MM.1S (cell line): ENCODE measurements around the gene FAM114A1.
A peak's percentile ranks its signal among the peaks of the same experiment; 100 is the strongest.

ENCODE experiments used
- CTCF ChIP-seq: fragments of 300-600 bp; sonication (generic); IDR thresholded peaks from 2 replicates; pipeline ENCODE4 v1.5.1; 2016; ENCODE audit warnings: antibody characterized with exemption, low read length, mixed read lengths
- EZH2 ChIP-seq: fragments of 300-600 bp; sonication (generic); optimal IDR thresholded peaks from 2 replicates; pipeline ENCODE3; 2017; ENCODE audit warnings: low read depth, mild to moderate bottlenecking, antibody characterized with exemption, low read length, mixed read lengths
- EZH2phosphoT487 ChIP-seq: fragments of 300-600 bp; sonication (generic); IDR thresholded peaks from 2 replicates; pipeline ENCODE4 v1.6.1; 2018; ENCODE audit warnings: antibody characterized with exemption, low read length

DNA sequence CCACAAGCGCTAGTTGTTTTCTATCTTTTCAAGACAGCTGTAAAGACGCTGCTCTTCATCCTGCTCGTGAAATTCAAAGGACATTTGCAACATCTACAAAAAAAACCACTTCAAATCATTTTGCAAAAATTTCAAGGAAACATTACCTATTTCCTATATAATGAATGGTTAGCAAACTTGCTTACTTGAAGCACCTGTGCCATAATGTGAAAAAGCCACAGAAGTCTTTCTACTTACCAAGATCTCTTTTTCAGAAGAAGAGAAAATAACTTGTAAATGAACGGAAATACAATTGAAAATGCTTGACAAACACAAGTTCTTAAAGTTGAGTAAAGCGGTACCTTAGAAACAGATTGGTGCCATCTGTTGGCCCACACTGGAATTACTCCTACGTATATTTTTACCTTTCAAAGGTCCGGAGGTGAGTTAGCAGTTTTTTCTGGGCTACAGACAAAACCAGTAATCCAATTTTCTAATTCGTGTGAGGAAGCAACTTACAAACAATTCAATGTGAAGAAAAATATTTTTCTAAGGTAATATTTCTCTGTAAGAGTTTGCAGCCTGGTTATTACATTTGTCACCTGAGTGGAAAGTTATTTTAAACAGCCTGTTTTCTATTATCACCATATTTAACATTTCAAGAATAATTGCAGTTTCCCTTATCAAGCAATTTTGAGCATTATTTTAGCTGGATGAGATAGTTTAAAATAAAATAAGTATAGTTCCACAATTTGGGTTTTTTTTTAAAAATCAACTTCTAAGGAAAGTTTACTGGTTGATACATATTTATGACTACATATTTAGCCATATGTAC is 10.9 kb upstream of the FAM114A1 start, which contains the start of gene TLR6:
- TF ChIP-seq CTCF (peak; percentile 76), EZH2 (no peak), EZH2phosphoT487 (no peak)
